CD4-positive, alpha-beta T cell treated with Interleukin-4 for 1 hour (primary cell): ENCODE results near the gene STMN1.

Experiments used
- DNase-seq, 2 donors: peaks; one replicate each; pipeline ENCODE4 v3.0.0-alpha.2; 2020 to 2022

Gene STMN1

DNA sequence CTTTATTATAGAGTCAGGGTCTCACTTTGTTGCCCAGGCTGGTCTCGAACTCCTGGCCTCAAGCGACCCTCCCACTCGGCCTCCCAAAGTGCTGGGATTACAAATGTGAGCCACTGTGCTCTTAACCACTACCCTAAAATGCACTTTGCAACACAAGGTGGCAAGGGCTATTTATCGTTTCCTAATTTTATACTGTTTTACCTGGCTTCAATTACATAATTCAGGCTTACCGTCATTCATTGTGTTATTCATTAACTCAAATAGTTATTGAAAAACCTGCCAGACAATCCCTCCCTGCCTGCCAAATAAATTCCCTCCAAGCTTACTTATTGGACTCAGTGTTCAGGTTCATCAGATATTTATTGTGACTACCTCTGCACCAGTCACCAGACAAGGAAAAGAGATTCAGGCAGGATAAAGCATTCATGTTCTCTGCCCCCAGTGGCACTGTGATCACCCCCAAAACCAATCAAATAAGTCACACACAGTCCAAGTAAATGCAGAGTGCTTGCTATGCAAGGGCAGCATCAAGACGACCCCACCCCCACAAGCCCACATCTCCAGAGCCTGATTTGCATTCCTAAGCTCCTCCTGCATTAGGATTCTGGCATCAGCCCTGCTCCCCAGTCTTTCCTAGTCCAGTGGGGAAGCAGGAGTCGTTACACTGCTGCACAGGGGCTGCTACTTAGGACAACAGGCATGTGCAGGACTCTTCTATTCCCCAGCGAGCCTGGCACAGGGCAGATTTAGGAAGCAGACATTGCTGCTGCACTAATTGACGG, 38.8 kb downstream of the STMN1 start:
- no peak for DNase-seq

DNA sequence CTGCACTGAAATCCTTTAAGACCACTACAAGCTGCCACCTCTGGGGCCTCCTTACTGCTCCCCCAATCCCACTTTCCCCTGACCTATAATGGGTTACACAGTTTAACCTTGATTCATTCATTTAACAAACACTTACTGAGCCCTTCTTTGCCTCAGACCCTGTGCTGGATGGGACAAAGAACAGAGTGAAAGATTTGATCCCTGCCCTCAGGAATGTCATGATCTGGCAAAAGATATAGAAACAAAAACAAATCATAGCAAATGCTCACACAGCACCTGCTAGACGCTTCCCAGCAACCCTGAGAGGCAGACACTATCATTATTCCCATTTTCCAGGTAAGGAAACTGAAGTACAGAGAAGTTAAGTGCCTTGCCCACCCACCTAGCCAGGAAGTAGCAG, 39.9 kb downstream of the STMN1 start:
- no peak for DNase-seq

DNA sequence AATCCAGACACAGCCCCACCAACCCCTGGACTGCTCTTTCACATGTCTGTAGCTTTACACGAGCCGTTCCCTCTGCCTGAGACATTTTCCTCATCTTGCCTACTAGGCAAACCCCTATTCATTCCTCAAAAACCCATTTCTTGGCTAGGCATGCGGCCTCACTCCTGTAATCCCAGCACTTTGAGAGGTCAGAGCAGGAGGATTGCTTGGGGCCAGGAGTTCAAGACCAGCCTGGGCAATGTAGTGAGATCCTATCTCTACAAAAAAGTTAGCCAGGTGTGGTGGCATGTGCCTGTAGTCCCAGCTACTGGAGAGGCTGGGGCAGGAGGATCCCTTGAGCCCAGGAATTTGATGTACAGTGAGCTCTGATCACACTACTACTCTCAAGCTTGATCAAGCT, 41.8 kb downstream of the STMN1 start:
- DNase-seq = no peak

DNA sequence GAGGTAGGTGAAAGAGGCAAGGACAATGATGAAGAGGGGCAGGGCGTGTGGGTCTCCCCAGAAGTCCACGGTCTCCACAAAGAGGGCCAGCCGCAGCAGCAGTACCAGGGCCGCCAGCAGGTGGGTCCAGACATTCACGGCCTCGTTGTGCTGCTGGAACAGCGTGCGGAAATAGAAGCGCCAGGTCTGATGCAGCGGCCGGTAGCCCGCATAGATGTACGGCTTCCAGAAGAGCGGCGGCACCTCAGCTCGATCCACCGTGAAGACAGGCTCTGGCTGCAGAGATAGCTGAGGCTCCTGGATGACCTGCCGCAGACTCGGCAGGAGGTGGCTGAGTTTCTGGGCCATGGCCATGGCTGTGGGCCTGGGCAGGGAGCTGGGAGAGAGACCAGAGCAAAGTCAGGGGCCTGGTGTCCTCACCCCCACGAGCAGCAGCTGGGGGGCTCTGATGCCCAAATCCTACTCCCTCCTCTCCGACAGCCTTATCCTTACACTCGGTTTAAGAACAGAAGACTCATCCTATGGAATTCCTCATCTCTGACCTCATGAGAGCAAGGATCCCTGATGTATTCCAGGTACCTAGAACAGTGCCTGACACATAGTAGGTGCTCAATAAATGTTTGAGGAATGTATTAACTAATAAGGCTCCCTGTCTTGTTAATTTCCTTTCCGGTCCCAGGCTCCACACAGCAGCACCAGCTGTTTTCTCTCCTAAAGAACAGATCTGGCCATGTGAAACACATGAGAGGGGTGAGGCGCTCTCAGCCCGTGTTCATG, 42.5 kb downstream of the STMN1 start:
- DNase-seq = no peak

DNA sequence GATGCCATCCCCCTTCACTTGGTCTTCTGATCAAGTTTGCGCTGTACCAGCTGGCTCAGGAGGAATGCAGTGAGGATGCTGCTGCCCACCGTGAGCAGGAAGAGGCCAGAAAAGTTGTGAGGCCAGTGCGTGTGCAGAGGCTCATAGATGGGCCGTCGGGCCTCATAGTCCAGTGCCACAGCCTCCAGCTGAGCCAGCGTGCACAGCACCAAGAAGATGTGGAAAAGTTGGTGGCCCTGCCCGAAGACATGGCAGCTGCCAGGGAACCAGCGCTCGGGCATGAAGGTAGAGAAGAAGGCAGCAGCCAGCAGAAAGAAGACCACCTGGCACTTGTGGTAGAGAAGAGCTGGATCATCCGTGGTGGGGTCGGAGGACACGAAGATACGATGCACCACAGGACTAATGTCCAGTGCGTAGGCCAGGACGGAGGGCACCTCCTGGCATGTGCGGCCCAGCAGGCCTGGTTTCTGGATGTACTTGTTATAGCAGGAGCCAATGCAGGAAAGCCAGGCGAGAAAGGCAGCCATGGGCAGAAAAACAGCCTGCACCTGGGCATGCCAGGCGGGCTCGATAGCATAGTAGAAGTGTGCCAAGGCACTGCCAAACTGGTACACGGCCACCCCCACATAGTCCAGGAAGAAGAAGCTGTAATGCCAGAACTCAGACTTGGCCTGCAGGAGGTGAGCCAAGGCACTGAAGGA, 43.3 kb downstream of the STMN1 start:
- no peak for DNase-seq

DNA sequence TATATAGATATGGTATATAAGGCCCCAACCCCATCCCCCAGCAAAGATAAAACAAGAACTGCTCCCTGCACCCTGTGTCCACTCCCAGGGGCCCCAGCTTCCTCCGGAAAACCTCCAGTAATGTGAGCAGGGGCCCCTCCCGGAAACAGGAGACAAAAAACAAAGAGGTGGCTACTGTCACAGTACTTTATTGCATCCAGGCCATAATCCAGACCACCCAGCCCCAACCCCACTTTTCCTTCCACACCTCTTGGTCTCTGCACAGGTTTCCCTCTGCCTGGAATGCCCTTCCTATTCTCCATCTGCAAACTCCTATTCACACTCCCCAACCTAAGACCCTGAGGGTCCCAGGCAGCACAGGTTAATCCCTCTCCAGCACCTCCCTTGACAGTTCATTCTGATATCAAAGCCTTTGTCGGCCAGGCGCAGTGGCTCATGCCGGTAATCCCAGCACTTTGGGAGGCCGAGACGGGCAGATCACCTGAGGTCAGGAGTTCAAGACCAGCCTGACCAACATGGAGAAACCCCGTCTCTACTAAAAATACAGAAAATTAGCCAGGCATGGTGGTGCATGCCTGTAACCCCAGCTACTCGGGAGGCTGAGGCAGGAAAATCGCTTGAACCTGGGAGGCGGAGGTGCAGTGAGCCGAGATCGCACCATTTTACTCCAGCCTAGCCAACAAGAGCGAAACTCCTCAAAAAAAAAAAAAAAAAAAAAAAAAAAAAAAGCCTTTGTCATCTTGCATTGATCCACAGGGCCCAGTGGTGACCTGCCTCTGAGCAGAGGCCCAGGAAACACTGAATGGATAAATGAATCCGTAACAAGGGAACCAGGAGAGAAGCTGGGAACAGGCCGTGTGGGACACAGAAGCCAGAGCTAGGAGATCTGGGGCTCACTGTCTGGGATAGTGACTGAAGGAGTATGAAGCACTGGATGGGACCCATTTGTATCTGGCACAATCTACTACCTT, 44.6 kb downstream of the STMN1 start:
- DNase-seq = no peak

DNA sequence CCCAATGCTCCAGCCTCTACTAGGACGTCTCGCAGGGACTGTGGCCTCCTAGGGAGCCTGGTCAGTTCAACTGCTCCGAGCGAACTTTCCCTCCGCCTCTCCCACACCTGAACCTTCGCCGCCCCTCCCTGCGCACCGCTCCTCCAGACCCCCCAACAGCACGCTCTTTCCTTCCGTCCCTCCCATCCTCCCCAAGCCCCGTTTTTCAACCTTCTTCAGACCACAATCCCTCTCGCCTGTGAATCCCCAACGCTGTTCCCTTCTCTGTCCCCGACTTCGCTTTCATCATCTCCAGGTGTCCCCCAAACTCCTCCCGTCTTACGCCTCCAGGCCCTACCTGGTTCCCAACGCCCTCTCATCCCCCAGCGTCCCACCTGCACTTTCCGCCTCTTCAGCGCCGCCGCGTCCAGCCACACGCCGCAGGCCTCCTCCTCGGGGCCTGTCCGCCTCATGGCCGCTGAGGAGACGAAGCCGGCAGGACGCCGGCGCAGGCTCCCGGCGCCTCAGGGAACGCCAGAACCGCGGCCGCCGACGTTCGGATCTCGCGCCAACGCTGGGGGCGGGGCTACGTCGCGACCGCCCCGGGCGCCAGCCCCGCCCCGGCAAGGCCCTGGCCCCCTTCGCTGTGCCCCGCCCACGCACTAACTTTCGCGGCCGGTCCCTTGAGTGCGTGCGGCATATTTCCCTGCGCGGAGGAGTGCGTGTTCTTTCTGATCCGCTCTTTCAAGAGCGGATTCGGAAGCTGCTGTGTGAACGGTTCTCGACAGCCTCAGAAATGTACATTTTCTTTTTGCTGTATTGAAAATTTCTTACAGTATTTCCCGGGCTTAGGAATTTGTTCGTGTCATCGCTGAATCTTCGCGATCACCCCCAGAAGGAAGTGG, 47.1 kb downstream of the STMN1 start, which contains the start of gene AUNIP:
Gene AUNIP (minus strand): TSS at position 552 of the 884 bp plus-strand sequence. CDS start 100 bp downstream, at position 452.
- DNase-seq = peak; percentile 89 to 90

DNA sequence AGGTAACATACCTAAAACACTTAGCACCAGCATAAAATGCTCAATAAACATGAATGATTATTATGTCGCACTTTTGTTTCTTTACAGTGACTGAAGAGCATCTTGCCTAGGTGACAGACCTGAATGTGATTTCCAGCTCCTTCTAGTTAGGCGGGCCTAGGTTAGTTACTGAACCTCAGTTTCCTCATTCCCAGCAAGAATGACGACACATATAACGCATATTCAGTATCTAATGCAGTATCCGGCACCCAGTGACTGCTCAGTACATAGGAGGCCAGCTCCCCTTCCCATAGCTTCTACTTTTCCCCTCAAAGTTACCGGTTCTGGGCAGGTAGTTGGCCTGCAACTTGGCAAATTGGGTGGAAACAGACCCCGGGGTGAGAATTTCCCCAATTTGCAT, 47.7 kb downstream of the STMN1 start:
- DNase-seq = no peak

DNA sequence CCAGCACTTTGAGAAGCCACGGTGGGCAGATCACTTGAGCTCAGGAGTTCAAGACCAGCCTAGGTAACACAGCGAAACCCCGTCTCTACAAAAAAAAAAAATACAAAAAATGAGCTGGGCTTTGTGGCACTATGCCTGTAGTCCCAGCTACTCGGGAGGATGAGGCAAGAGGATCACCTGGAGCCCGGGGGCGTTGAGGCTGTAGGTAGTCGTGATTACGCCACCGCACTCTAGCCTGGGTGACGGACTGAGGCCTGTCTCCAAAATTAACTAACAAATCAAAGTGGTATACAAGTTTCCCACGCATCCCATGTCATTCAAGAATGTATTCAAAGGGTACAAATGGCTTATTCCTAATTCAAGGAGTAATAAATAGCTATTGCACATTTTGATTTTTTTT, 49.4 kb downstream of the STMN1 start:
- DNase-seq = no peak

DNA sequence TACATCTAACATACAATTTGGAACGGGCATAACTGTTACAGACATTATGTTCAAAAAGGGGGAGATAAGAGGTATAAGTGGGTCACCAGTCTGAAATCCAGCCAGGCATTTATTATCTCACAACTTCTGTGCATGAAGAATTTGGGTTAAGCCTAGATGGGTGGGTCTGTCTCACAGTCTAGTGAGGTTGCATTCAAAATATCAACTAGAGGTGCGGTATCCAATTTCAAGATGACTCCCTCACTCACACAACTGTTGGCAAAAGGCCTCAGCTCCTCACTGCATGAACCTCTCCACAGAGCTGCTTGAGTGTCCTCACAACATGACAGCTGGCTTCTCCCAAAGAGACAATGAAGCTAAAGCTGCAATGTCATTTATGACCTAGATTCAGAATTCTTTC, 51.7 kb downstream of the STMN1 start:
- no peak for DNase-seq
